Upper lobe of left lung (tissue), 6 donors: ENCODE measurements around the gene RFC3. TPM values are rescaled to one million over a fixed set of nuclear protein-coding genes. Genes with fewer than 3 reads are reported as not detected.

Source experiments
- ATAC-seq, 2 donors: fragments of 200-7000 bp; cut with Tn5 transposase; one replicate each; pipeline ENCODE4 v1.9.1; 2022; ENCODE audit warnings: mild to moderate bottlenecking in 2 of 2, moderate library complexity in 2 of 2; ENCODE audit not compliant: low FRiP score in 2 of 2
- DNase-seq, 2 donors: peaks; one replicate each; pipeline ENCODE4 v3.0.0-alpha.2; 2019 to 2020
- H3K27ac ChIP-seq, 4 donors: fragments of 200-600 bp; sonication (generic); one replicate each; pipeline ENCODE4 v1.5.1; 2016 to 2019
- H3K27me3 ChIP-seq, 4 donors: fragments of 200-600 bp; sonication (generic); one replicate each; pipeline ENCODE4 v1.5.1; 2017 to 2019
- H3K36me3 ChIP-seq, 4 donors: fragments of 200-600 bp; sonication (generic); one replicate each; pipeline ENCODE4 v1.5.1; 2016 to 2019
- H3K4me1 ChIP-seq, 4 donors: fragments of 200-600 bp; sonication (generic); one replicate each; pipeline ENCODE4 v1.5.1; 2018 to 2019
- H3K4me3 ChIP-seq, 4 donors: fragments of 200-600 bp; sonication (generic); one replicate each; pipeline ENCODE4 v1.5.1; 2017 to 2019; ENCODE audit warnings: mild to moderate bottlenecking in 2 of 4, moderate library complexity in 1 of 4
- H3K9me3 ChIP-seq, 4 donors: fragments of 200-600 bp; sonication (generic); one replicate each; pipeline ENCODE4 v1.5.1; 2018 to 2019
- EP300 ChIP-seq, 4 donors: sonication (generic); formaldehyde crosslinking; IDR thresholded peaks; one replicate each; pipeline ENCODE4 v1.5.1; 2017; ENCODE audit warnings: antibody characterized with exemption in 4 of 4, control low read depth in 2 of 4
- POLR2A ChIP-seq, 4 donors: fragments of 450-650 bp; IDR thresholded peaks; one replicate each; pipeline ENCODE4 v1.5.1; 2016 to 2017; ENCODE audit warnings: antibody characterized with exemption in 4 of 4, mild to moderate bottlenecking in 2 of 4
- POLR2AphosphoS5 ChIP-seq, 2 donors: sonication (generic); formaldehyde crosslinking; IDR thresholded peaks; one replicate each; pipeline ENCODE4 v1.5.1; 2017; ENCODE audit warnings: antibody characterized with exemption in 2 of 2
- WGBS, 2 donors: methylation state at CpG; one replicate each; pipeline ENCODE4 v1.1.5; 2017 to 2018; 5-methylcytosine and 5-hydroxymethylcytosine counted together
- small RNA-seq, 4 donors: library from RNA; depleted of rRNA; stranded (forward); fragments of <200 nt; gene quantifications; one replicate each; pipeline ENCODE3, GENCODE V24; 2016
- total RNA-seq, 6 donors: library from RNA; depleted of rRNA in 4 of 6; stranded (reverse); fragments of >200 nt in 4 of 6; gene quantifications; one replicate each; pipeline versions ENCODE4 v1.1.0 to v1.2.1, GENCODE V29; 2016 to 2021
- TF ChIP-seq, protein P1 (sequence below), 6 experiments: fragments of 450-650 bp in 4 of 6; fragments of 200-600 bp in 2 of 6; sonication (generic) in 2 of 6; IDR thresholded peaks; one replicate each; pipeline ENCODE4 v1.5.1; 2016 to 2019; ENCODE audit warnings: antibody characterized with exemption in 6 of 6
- donor health status: DM: no; HTN: no; CAD: no; lungs with moderate emphysema.
- donor health status: DM: no; HTN: yes; CAD: no; lungs with severe emphysema.

The RFC3 gene
- total RNA-seq, 6 donors from 2014 or later: 6.9 to 24.4 (median 9.3) TPM

DNA sequence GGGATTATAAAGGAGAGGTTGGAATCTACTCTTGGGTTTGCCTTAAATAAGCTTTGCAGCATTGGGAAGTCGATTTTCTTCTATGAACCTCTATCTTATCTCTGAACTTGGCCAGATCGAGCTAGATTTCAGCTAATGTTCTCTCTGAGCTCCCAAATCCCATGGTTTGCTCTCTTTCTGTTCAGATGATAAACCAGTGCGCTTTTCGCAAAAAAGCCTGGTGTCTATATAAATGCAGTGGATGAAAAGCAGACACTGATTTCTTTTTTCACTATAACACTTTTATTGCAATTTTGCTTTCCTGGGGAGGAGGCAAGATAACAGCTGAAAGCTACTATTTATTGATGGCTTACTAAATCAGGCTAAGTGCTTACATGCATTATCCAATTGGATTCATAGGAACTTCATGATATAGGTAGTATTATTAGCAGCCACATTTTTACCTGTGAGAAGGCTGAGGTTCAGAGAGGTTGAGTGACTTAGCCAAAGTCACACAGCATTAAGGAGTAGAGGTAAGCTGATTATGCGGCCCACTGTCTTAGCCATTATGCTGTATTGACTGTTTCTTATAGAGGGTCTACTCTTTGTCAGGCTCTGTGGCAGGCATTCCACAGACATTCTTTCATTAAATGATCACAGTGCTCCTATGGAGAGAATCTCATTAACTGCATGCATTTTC lies 58.9 kb downstream of the RFC3 start:
- ATAC-seq (no peak), DNase-seq (no peak)
- TF ChIP-seq POLR2AphosphoS5 (IDR thresholded peaks at IDR 0.05) (no peak), EP300 (IDR thresholded peaks at IDR 0.05) (no peak)
- H3K9me3 ChIP-seq: no peaks in the 10 kb centered on the region
- no peaks in the 10 kb centered on the region for H3K27me3 ChIP-seq
- H3K27ac ChIP-seq: no peak overlapping the region
- H3K36me3 ChIP-seq: no peaks in the 10 kb centered on the region
- no peak overlapping the region for H3K4me3 ChIP-seq
- no peaks in the 10 kb centered on the region for H3K4me1 ChIP-seq
- WGBS, 2 donors: 87 to 90% methylated on average over 5 of the region's 5 CpGs

DNA sequence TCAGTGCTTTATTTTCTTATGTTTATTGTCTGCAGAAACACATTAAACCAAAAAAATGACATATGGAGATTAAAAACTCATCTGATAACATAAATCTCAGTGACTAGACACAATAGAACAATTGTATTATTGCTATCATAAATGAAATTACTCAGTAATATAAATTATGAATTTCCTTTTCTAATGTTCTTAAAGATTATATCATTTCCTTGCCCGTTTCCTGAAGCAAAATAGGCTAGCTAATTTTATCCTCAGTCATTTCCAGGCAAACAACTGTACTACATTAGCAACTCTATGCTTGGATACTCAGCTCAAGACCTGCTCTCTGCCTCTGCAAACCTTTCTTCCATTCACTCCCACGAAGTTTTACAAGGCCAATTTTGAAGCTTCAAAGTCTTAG lies 61.2 kb downstream of the RFC3 start:
- Histone ChIP-seq H3K36me3 (no peaks in the 10 kb centered on the region), H3K4me1 (no peaks in the 10 kb centered on the region), H3K27me3 (no peaks in the 10 kb centered on the region), H3K27ac (no peak overlapping the region), H3K4me3 (no peak overlapping the region), H3K9me3 (no peaks in the 10 kb centered on the region)
- DNase-seq (no peak), ATAC-seq (no peak)
- WGBS, 2 donors: 51 to 60% methylated on average over 2 of the region's 2 CpGs
- TF ChIP-seq EP300 (IDR thresholded peaks at IDR 0.05) (no peak), POLR2A (IDR thresholded peaks at IDR 0.05) (no peak), POLR2AphosphoS5 (IDR thresholded peaks at IDR 0.05) (no peak)
- TF ChIP-seq, protein P1, sequence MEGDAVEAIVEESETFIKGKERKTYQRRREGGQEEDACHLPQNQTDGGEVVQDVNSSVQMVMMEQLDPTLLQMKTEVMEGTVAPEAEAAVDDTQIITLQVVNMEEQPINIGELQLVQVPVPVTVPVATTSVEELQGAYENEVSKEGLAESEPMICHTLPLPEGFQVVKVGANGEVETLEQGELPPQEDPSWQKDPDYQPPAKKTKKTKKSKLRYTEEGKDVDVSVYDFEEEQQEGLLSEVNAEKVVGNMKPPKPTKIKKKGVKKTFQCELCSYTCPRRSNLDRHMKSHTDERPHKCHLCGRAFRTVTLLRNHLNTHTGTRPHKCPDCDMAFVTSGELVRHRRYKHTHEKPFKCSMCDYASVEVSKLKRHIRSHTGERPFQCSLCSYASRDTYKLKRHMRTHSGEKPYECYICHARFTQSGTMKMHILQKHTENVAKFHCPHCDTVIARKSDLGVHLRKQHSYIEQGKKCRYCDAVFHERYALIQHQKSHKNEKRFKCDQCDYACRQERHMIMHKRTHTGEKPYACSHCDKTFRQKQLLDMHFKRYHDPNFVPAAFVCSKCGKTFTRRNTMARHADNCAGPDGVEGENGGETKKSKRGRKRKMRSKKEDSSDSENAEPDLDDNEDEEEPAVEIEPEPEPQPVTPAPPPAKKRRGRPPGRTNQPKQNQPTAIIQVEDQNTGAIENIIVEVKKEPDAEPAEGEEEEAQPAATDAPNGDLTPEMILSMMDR (IDR thresholded peaks at IDR 0.05): no peak

DNA sequence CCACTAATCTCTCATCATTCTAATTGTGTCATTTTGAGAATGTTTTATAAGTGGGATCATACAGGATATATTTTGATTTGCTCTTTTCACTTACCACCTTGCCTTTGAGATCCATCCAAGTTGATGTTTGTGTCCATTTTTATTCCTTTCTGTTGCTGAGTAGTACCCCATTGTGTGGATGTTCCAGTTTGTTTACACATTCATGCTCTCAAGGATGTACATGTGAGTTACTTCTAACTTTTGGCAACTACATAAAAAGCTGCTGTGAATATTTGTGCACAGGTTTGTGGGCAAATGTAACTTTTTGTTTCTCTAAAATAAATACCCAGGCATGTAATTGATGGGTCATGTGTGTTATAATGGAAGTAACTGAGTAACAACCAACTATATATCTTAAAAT lies 64.9 kb downstream of the RFC3 start:
- ATAC-seq (no peak), DNase-seq (no peak)
- H3K4me1 ChIP-seq: no peaks in the 10 kb centered on the region
- H3K27me3 ChIP-seq: no peaks in the 10 kb centered on the region
- no peak for TF ChIP-seq POLR2A (IDR thresholded peaks at IDR 0.05)
- TF ChIP-seq POLR2AphosphoS5 (IDR thresholded peaks at IDR 0.05): no peak
- TF ChIP-seq EP300 (IDR thresholded peaks at IDR 0.05): no peak
- TF ChIP-seq, protein P1 (IDR thresholded peaks at IDR 0.05): no peak
- H3K4me3 ChIP-seq: no peak overlapping the region
- no peaks in the 10 kb centered on the region for H3K36me3 ChIP-seq
- H3K9me3 ChIP-seq: no peaks in the 10 kb centered on the region
- H3K27ac ChIP-seq: no peak overlapping the region

DNA sequence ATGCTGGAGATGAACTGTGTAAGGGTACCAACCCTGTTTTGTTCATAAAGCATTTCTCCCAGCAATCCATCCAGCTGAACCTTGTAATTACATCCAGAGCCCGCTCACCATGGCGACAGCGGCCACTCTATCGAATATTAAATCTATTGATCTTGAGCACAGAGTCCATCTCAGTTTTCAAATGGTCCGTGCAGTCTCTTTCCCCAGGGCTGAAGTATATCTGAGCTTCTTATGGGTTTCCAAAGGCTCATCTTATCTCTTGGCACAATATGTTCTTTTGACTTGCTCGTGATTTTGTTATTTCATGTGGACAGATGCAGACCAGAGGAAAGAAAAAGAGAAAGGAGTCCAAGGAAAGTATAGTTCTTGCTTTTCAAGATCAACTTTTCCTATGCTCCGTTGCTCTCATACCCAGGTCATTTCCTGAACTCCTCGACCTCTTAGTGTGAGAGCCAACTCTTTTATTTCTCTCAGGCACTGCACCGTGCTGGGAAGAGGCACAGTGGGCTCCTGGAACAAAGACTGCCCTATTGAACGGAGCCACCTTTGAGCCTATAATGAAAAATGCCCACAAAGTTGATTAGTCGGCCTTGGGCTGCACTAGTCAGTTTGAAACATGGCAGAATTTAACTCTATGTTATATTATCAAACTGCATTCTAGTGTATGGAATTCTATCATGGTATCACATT lies 66.7 kb downstream of the RFC3 start:
- no peak overlapping the region for H3K27ac ChIP-seq
- no peak overlapping the region for H3K4me3 ChIP-seq
- 84 to 86% methylated on average over 11 of the region's 11 CpGs for WGBS, 2 donors
- no peaks in the 10 kb centered on the region for H3K27me3 ChIP-seq
- TF ChIP-seq POLR2AphosphoS5 (IDR thresholded peaks at IDR 0.05) (no peak), POLR2A (IDR thresholded peaks at IDR 0.05) (no peak), EP300 (IDR thresholded peaks at IDR 0.05) (no peak)
- TF ChIP-seq, protein P1 (IDR thresholded peaks at IDR 0.05): no peak
- no peaks in the 10 kb centered on the region for H3K36me3 ChIP-seq
- no peaks in the 10 kb centered on the region for H3K9me3 ChIP-seq
- no peaks in the 10 kb centered on the region for H3K4me1 ChIP-seq
- DNase-seq: no peak
- no peak for ATAC-seq

Small RNAs within 50 kb of the gene (small RNA-seq; reads per million reads assigned to genes)
- 0 reads per million in 4 donors for gene RNU5A-4P
